A673 (cell line): ENCODE results near the gene TDP1. TPM values are rescaled to one million over a fixed set of nuclear protein-coding genes. Genes with fewer than 3 reads are reported as not detected.
"Not testable (repeated sequence)": the region's sequence is repeated elsewhere in the genome, so short reads cannot be mapped to it uniquely, and the experiment has no call there.

Source experiments
- BruUV-seq: library from RNA; stranded (reverse); fragments of 400-500 nt; replicated peaks from 2 replicates; lab custom pipeline; 2021; lab: Mats Ljungman, UMichigan
- CTCF ChIA-PET: fragments of 300-600 bp; sonication (Branson Sonifier 250); formaldehyde crosslinking; loops from one replicate; lab custom pipeline; 2022; ENCODE audit warnings: antibody characterized with exemption; lab: Charles Lee
- POLR2A ChIA-PET: fragments of 300-600 bp; sonication (Branson Sonifier 250); formaldehyde crosslinking; loops from one replicate; lab custom pipeline; 2022; ENCODE audit warnings: antibody characterized with exemption; ENCODE audit not compliant: low non-redundant PET; lab: Charles Lee
- DNase-seq: peaks from one replicate; pipeline ENCODE4 v3.0.0-alpha.2; 2015; ENCODE audit warnings: low spot score
- H3K27ac ChIP-seq: fragments of 200-600 bp; sonication (generic); 2 replicates; pipeline ENCODE4 v1.5.1; 2016; ENCODE audit warnings: mixed run types, low read depth, mild to moderate bottlenecking, mixed read lengths, antibody characterized with exemption, low read length; ENCODE audit not compliant: poor library complexity, severe bottlenecking
- H3K27me3 ChIP-seq: fragments of 200-600 bp; sonication (generic); replicated peaks from 2 replicates; pipeline ENCODE4 v1.6.1; 2017; ENCODE audit warnings: mixed run types, low read depth, mild to moderate bottlenecking, mixed read lengths, antibody characterized with exemption, low read length; ENCODE audit not compliant: insufficient read depth, poor library complexity
- H3K36me3 ChIP-seq: fragments of 200-600 bp; sonication (generic); 2 replicates; pipeline ENCODE4 v1.6.1; 2016; ENCODE audit warnings: mixed run types, mild to moderate bottlenecking, mixed read lengths, antibody characterized with exemption, low read length; ENCODE audit not compliant: insufficient read depth, poor library complexity, severe bottlenecking
- H3K4me1 ChIP-seq: fragments of 200-600 bp; sonication (generic); 2 replicates; pipeline ENCODE4 v1.6.1; 2017; ENCODE audit warnings: mixed run types, mild to moderate bottlenecking, mixed read lengths, antibody characterized with exemption, low read length; ENCODE audit not compliant: insufficient read depth, poor library complexity, severe bottlenecking
- H3K4me3 ChIP-seq: fragments of 200-600 bp; sonication (generic); 2 replicates; pipeline ENCODE4 v1.5.1; 2016; ENCODE audit warnings: low read depth, mixed run types, mild to moderate bottlenecking, mixed read lengths, low read length; ENCODE audit not compliant: poor library complexity, severe bottlenecking
- H3K9me3 ChIP-seq: fragments of 200-600 bp; sonication (generic); 2 replicates; pipeline ENCODE4 v1.6.1; 2016; ENCODE audit warnings: mixed run types, low read depth, mild to moderate bottlenecking, mixed read lengths, antibody characterized with exemption, low read length; ENCODE audit not compliant: poor library complexity, severe bottlenecking
- EZH2 ChIP-seq: fragments of 200-600 bp; sonication (generic); IDR thresholded peaks from 2 replicates; pipeline ENCODE4 v1.6.1; 2017; ENCODE audit warnings: borderline replicate concordance, low read depth, mild to moderate bottlenecking, mixed read lengths, antibody characterized with exemption, low read length; ENCODE audit not compliant: poor library complexity, severe bottlenecking
- intact Hi-C: fragments of 100-400 bp; cut with micrococcal nuclease; formaldehyde crosslinking; loops from one replicate; pipeline ENCODE4 v1.10.0; 2022; ENCODE audit not compliant: unreplicated experiment
- total RNA-seq: library from RNA; stranded (reverse); gene quantifications from 2 replicates; pipeline ENCODE4 v1.2.3, GENCODE V29; 2021
- TF ChIP-seq, protein P1 (sequence below): fragments of 300-800, 200-600 bp; sonication (generic); conservative IDR thresholded peaks from 2 replicates; pipeline ENCODE4 v1.5.1; 2017; ENCODE audit warnings: low read depth, mild to moderate bottlenecking, antibody characterized with exemption, low read length, moderate library complexity, mixed read lengths

Gene TDP1
- total RNA-seq, 1 experiment from 2014 or later: 45.6 TPM

GRCh38 chr14:90087433-90087832 is 131.7 kb downstream of the TDP1 start:
- Histone ChIP-seq H3K4me1 (no peaks in the 10 kb centered on the region), H3K9me3 (no peaks in the 10 kb centered on the region), H3K27ac (no peak overlapping the region), H3K4me3 (no peak overlapping the region), H3K27me3 (peaks cover 5% of the 10 kb centered on the region), H3K36me3 (no peaks in the 10 kb centered on the region)
- no peak for DNase-seq
- TF ChIP-seq EZH2: no peak
- TF ChIP-seq, protein P1, sequence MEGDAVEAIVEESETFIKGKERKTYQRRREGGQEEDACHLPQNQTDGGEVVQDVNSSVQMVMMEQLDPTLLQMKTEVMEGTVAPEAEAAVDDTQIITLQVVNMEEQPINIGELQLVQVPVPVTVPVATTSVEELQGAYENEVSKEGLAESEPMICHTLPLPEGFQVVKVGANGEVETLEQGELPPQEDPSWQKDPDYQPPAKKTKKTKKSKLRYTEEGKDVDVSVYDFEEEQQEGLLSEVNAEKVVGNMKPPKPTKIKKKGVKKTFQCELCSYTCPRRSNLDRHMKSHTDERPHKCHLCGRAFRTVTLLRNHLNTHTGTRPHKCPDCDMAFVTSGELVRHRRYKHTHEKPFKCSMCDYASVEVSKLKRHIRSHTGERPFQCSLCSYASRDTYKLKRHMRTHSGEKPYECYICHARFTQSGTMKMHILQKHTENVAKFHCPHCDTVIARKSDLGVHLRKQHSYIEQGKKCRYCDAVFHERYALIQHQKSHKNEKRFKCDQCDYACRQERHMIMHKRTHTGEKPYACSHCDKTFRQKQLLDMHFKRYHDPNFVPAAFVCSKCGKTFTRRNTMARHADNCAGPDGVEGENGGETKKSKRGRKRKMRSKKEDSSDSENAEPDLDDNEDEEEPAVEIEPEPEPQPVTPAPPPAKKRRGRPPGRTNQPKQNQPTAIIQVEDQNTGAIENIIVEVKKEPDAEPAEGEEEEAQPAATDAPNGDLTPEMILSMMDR: no peak
- CTCF ChIA-PET: no interaction called here
- intact Hi-C loops: no loop called here
- no TSS peak for BruUV-seq
- POLR2A ChIA-PET: interaction anchor here (0.5 kb wide), 1 partner anchor 1098 kb away, joined by 10 read pairs; no protein-coding TSS in a partner anchor

GRCh38 chr14:90088176-90088575 is 132.4 kb downstream of the TDP1 start:
- no peaks in the 10 kb centered on the region for H3K9me3 ChIP-seq
- no peaks in the 10 kb centered on the region for H3K36me3 ChIP-seq
- no TSS peak for BruUV-seq
- no peak overlapping the region for H3K27ac ChIP-seq
- H3K4me3 ChIP-seq: no peak overlapping the region
- H3K4me1 ChIP-seq: no peaks in the 10 kb centered on the region
- ChIA-PET CTCF (no interaction called here), POLR2A (no interaction called here)
- DNase-seq: no peak
- peaks cover 5% of the 10 kb centered on the region for H3K27me3 ChIP-seq
- no peak for TF ChIP-seq EZH2
- TF ChIP-seq, protein P1: no peak
- intact Hi-C loops: no loop called here

DNA sequence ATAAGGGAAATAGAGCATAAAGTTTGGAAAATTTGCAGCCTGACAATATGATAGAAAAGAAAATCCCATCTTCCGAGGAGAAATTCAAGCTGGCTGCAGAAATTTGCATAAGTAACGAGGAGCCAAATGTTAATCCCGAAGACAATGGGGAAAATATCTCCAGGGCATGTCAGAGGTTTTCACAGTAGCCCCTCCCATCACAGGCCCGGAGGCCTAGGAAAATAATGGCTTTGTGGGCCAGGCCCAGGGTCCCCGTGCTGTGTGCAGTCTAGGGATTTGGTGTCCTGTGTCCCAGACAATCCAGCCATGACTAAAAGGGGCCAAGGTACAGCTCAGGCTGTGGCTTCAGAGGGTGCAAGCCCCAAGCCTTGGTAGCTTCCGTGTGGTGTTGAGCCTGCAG is 133.8 kb downstream of the TDP1 start:
- H3K4me3 ChIP-seq, H3K9me3 ChIP-seq, H3K4me1 ChIP-seq, CTCF ChIA-PET, intact Hi-C loops, BruUV-seq, H3K36me3 ChIP-seq, H3K27ac ChIP-seq, H3K27me3 ChIP-seq, DNase-seq, POLR2A ChIA-PET: not testable (repeated sequence)

- no peaks in the 10 kb centered on the region for H3K4me1 ChIP-seq
- ChIA-PET CTCF (interaction anchor here (0.6 kb wide), 1 partner anchor 119 kb away, joined by 6 read pairs; no protein-coding TSS in a partner anchor), POLR2A (no interaction called here)
- intact Hi-C loops: no loop called here
- no peak overlapping the region for H3K4me3 ChIP-seq
- BruUV-seq: no TSS peak
- H3K27me3 ChIP-seq: no peaks in the 10 kb centered on the region
- no peak for TF ChIP-seq EZH2
- TF ChIP-seq, protein P1: no peak
- H3K9me3 ChIP-seq: no peaks in the 10 kb centered on the region
- H3K36me3 ChIP-seq: no peaks in the 10 kb centered on the region
- DNase-seq: peak; percentile 40
- H3K27ac ChIP-seq: no peak overlapping the region
Observed at GRCh38 chr14:90091393-90091792, 135.7 kb downstream of the TDP1 start.
